Measurements from ENCODE around the gene MSH3. TPM values are rescaled to one million over a fixed set of nuclear protein-coding genes. Genes with fewer than 3 reads are reported as not detected.
"Not testable (repeated sequence)": the region's sequence is repeated elsewhere in the genome, so short reads cannot be mapped to it uniquely, and the experiment has no call there.

The MSH3 gene
- total RNA-seq, 2 experiments from 2014 or later, result 21.7 to 22.4 TPM

- CTCF ChIA-PET, result no interaction called here
These were observed 430 bp upstream of the MSH3 start for GRCh38 chr5:80654054-80654390.

GRCh38 chr5:80655231-80655774 lies 851 bp downstream of the MSH3 start:
- CTCF ChIA-PET, result interaction anchor here (1.7 kb wide), 1 partner anchor 16 kb away, joined by 6 read pairs; no protein-coding TSS in a partner anchor
- POLR2A ChIA-PET, result interaction anchor here (0.7 to 1.2 kb wide), 4 partner anchors 9 to 475 kb away, joined by 3 read pairs; no protein-coding TSS in a partner anchor

More at GRCh38 chr5:80654054-80654390, 430 bp upstream of the MSH3 start:
- POLR2A ChIA-PET, result interaction anchor here (0.6 to 1.2 kb wide), 3 partner anchors 25 to 474 kb away, joined by 3 to 8 read pairs (median 3); no protein-coding TSS in a partner anchor

GRCh38 chr5:80656425-80656824 lies 2.0 kb downstream of the MSH3 start:
- ChIA-PET POLR2A (no interaction called here), CTCF (interaction anchor here (1.7 kb wide), 1 partner anchor 15 kb away, joined by 6 read pairs; no protein-coding TSS in a partner anchor)

- CTCF ChIA-PET, result no interaction called here
These were observed 4.7 kb downstream of the MSH3 start for GRCh38 chr5:80659106-80659505.

GRCh38 chr5:80660661-80661060 lies 6.2 kb downstream of the MSH3 start:
- CTCF ChIA-PET, result interaction anchor here (0.8 kb wide), 1 partner anchor 11 kb away, joined by 3 read pairs; no protein-coding TSS in a partner anchor

More at GRCh38 chr5:80659106-80659505, 4.7 kb downstream of the MSH3 start:
- POLR2A ChIA-PET, result no interaction called here

GRCh38 chr5:80662108-80662507 lies 7.7 kb downstream of the MSH3 start:
- ChIA-PET POLR2A (no interaction called here), CTCF (no interaction called here)

More at GRCh38 chr5:80660661-80661060, 6.2 kb downstream of the MSH3 start:
- POLR2A ChIA-PET, result not testable (repeated sequence)

- POLR2A ChIA-PET, result no interaction called here
- CTCF ChIA-PET, result no interaction called here
These were observed 10.6 kb downstream of the MSH3 start for GRCh38 chr5:80665057-80665456.

- ChIA-PET CTCF (no interaction called here), POLR2A (no interaction called here)
These were observed 12.9 kb downstream of the MSH3 start for GRCh38 chr5:80667384-80667783.

GRCh38 chr5:80668016-80668969 lies 13.8 kb downstream of the MSH3 start:
- ChIA-PET POLR2A (no interaction called here), CTCF (no interaction called here)

- ChIA-PET POLR2A (no interaction called here), CTCF (interaction anchor here (0.6 to 1.3 kb wide), 4 partner anchors 8 to 519 kb away, joined by 3 to 6 read pairs (median 4); no protein-coding TSS in a partner anchor)
These were observed 17.8 kb downstream of the MSH3 start for GRCh38 chr5:80672140-80672736.

- POLR2A ChIA-PET, result no interaction called here
- CTCF ChIA-PET, result no interaction called here
These were observed 22.3 kb downstream of the MSH3 start for GRCh38 chr5:80676706-80677105.

- POLR2A ChIA-PET, result no interaction called here
- CTCF ChIA-PET, result interaction anchor here (1.1 kb wide), 1 partner anchor 509 kb away, joined by 3 read pairs; no protein-coding TSS in a partner anchor
These were observed 32.3 kb downstream of the MSH3 start for GRCh38 chr5:80686757-80687156.

- CTCF ChIA-PET, result no interaction called here
- POLR2A ChIA-PET, result no interaction called here
These were observed 34.4 kb downstream of the MSH3 start for GRCh38 chr5:80688648-80689420.

GRCh38 chr5:80689627-80690026 lies 35.2 kb downstream of the MSH3 start:
- CTCF ChIA-PET, result no interaction called here
- POLR2A ChIA-PET, result no interaction called here

GRCh38 chr5:80695666-80696065 lies 41.2 kb downstream of the MSH3 start:
- POLR2A ChIA-PET, result no interaction called here
- CTCF ChIA-PET, result no interaction called here

- POLR2A ChIA-PET, result no interaction called here
- CTCF ChIA-PET, result interaction anchor here (1.2 kb wide), 1 partner anchor 26 kb away, joined by 3 read pairs; no protein-coding TSS in a partner anchor
These were observed 42.0 kb downstream of the MSH3 start for GRCh38 chr5:80696450-80696849.

- CTCF ChIA-PET, result interaction anchor here (1.2 kb wide), 1 partner anchor 25 kb away, joined by 3 read pairs; no protein-coding TSS in a partner anchor
- POLR2A ChIA-PET, result no interaction called here
These were observed 42.6 kb downstream of the MSH3 start for GRCh38 chr5:80697100-80697499.

- ChIA-PET POLR2A (no interaction called here), CTCF (no interaction called here)
These were observed 43.9 kb downstream of the MSH3 start for GRCh38 chr5:80698369-80698768.

- CTCF ChIA-PET, result interaction anchor here (0.6 kb wide), 1 partner anchor 1075 kb away, joined by 3 read pairs; no protein-coding TSS in a partner anchor
- POLR2A ChIA-PET, result no interaction called here
These were observed 47.1 kb downstream of the MSH3 start for GRCh38 chr5:80701597-80701996.

GRCh38 chr5:80703291-80703690 lies 48.8 kb downstream of the MSH3 start:
- ChIA-PET CTCF (no interaction called here), POLR2A (no interaction called here)
